GM21529 (cell line): Measurements from ENCODE around the gene SHC2.
"Not testable (repeated sequence)": the region's sequence is repeated elsewhere in the genome, so short reads cannot be mapped to it uniquely, and the experiment has no call there.

Source experiments
- ATAC-seq: cut with Tn5 transposase; IDR thresholded peaks from one replicate; pipeline ENCODE4 v1.9.1; 2021; ENCODE audit not compliant: unreplicated experiment

Gene SHC2

DNA sequence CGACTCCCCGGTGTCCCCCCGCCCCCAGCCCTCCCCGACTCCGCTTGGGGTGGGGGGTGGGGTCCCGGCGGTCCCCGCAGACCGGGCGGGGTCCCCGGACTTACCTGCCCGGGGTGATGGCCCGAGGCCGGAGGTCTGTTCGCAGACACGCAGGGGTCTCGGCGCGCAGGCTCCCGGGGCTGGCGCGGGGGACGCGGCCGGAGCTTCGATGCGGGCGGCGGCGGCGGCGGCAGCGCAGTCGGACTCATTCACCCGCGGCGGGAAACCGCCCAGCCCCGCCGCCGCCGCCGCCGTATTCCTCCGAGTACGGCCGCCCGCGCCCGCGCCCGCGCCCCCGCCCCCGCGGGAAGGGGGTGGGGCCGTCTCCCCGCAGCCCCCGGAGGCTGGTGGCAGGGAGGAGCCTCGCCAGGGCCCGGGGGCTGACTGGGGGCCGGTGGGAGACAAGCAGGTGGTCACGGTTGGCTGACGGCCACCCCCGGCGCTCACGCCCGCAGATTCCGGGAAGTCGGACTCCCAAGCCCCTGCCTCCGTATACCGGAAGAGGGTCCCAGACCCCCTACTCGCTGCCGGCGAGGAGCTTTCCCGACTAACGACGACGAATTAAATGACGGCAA is 51.8 kb downstream of the SHC2 start, which contains the start of gene C2CD4C:
Gene C2CD4C (minus strand): TSS at position 246 of the 614 bp plus-strand sequence. CDS start 786 bp downstream, outside the sequence.
- no peak for ATAC-seq

GRCh38 chr19:408441-408901 is 52.4 kb downstream of the SHC2 start:
- no peak for ATAC-seq

DNA sequence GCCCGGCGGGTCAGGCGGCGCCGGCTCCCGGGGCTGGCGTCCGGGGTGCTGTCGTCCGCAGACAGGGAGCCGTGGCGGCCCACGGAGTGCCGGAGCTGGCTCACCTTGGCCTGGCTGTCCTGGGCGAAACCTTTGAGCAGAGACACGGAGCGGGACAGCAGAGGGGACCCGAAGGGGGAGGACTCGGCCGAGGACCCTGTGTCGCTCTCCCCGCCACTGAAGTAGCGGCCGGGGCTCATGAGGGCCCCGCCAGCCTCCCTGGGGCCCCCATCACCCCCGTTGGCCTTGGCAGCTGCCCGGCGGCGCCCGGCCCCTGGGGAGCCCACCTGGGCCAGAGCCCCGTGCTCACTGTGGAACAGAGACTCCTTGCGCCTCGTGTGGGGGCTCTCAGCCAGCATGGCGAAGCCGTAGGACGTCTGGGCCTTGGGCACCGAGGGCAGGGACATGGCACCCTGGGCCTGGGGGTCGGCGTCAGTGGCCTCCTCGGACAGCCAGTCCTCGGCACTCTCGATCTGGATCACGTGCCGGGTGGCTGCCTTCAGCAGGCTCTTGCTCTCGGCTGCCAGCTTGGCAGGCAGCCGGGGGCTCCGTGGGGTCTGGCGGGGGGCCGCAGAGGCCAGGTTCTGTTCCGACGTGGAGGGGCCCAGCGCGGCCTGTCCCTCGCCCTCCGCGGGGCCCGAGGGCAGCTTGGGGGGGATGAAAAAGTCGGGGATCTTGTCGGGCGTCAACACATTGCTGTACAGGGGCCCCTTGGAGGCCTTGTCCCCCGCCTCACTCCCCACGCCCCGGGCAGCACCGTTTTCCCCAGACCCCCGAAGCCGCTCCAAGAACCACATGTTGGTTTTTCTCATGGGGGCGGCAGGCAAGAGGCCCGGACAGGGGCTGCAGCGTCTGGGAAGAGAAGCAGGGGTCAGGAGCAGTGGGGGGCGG is 53.1 kb downstream of the SHC2 start:
- no peak for ATAC-seq

GRCh38 chr19:406971-407510 is 53.8 kb downstream of the SHC2 start:
- ATAC-seq: no peak

- ATAC-seq: no peak
These were observed 54.6 kb downstream of the SHC2 start for GRCh38 chr19:406135-406781.

- no peak for ATAC-seq
These were observed 55.5 kb downstream of the SHC2 start for GRCh38 chr19:405121-405965.

DNA sequence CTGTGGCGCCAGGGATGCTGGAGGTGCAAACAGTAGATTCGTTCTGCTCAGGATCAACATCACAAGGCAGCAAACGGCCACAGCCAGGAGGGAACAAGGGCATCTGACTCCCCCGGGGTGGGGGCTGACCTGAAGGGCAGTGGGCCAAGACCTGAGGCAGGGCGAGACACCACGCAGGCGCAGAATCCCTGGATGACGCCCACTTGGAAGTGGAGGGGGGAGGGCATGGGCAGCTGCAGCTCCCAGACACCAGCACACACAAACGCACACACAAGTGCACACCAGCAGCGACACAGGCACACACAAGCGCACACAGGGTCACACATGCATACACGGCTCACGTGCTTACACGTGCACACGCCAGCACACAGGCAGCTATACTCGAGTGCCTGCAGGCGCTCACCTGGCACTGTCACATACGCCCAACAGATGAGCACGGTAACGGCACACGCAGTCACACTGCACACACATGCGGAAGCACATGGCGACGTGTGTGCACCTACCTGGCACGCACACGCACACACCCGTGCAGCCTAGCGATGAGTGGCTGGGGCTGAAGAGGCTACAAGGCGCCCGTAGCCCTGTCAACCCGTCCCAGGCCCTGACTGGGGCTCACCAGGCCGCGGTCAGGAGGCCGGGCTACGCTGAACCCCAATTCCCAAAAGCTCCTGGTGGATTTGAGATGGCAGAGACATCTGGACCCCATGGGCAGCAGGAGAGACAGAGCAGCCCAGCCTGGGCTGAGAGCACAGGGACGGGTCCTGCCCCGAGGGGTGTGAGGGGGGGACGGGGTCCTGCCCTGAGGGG is 57.4 kb downstream of the SHC2 start:
- ATAC-seq: no peak

GRCh38 chr19:402786-403185 is 58.0 kb downstream of the SHC2 start:
- no peak for ATAC-seq

- ATAC-seq: no peak
These were observed 58.8 kb downstream of the SHC2 start for GRCh38 chr19:401866-402511.

DNA sequence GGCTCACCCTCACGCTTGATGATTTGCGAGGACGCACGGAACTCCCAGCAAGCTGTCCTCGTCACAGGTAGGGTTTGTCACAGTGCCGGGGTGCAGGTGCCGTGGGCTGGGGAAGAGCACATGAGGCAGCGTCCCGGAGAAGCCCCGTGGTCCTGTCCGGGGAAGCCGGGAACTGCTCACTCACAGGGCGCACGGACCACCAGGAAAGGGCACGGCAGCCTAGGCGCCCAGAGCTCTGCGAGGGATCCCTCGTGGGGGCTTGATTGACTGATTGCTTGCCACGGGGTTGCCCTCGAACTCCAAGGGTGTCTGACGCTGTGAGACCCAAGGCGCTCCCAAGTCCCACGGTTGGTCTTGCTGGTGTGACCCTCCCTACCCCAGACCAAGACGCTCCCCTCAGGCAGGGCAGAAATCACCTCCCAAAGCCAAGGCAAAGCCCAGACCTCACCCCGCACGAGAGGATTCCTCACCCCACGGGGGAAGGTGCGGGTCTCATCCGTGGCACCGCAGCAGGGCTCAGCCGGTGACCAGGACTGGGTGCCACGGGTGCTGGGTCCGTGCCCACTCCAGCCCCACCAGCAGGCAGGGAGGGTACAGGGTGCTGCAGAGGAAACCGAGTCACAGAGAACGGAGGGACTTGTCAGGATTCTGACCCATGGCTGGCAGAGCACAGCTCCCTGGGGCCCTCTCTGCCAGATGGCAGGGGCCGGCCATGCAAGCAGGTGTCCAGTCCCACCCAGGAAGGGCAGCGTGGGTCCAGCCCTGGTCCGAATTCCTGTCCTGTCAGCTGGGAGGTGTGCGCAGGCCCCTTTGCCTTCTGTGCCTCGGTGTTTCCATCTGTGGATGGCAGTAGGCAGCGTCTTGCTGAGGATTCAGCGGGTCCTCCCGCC is 59.6 kb downstream of the SHC2 start:
- no peak for ATAC-seq

DNA sequence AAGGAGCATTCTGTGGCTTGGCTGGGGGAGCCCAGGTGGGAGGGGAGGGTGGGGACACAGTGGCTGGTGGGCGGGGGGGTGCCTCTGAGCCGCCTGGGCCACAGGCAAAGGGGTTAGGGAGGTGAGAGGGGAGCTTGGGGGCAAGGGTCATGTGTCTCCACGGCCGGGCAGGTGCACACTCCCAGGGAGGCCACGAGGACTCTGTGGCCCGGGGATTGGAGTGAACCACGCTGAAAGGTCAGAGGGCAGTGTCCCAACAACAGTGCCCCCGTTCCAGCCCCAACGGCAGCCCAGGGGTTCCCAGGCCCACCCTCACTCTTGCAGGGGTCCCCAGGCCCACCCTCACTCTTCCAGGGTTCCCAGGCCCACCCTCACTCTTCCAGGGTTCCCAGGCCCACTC is 61.5 kb downstream of the SHC2 start:
- no peak for ATAC-seq

DNA sequence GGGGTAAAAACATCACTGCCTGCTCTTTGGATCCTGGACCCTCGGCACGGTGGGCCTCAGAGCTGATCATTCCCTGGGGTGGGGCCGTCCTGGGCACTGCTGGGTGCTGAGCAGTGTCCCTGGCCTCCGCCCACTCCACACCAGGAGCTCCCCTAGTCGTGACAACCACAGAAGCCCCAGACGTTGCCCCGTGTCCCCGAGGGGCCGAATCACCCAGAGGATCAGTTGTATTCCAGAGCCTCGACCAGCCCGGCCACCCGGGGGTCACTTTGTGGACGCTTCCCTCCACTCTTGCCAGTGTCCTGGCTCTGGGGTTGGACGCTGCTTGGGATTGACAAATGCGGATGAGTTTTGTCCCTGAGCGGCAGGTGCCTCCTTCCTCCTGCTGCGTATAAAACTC is 62.1 kb downstream of the SHC2 start:
- no peak for ATAC-seq

- no peak for ATAC-seq
These were observed 62.7 kb downstream of the SHC2 start for GRCh38 chr19:397941-398706.

GRCh38 chr19:397321-397720 is 63.5 kb downstream of the SHC2 start:
- no peak for ATAC-seq

DNA sequence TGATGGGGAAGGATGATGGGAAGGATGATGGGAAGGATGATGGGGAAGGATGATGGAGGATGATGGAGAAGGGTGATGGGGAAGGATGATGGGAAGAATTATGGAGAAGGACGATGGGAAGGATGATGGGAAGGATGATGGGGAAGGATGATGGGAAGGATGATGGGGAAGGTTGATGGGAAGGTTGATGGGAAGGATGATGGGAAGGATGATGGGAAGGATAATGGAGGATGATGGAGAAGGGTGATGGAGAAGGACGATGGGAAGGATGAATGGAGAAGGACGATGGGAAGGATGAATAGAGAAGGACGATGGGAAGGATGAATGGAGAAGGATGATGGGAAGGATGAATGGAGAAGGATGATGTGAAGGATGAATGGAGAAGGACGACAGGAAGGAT is 65.4 kb downstream of the SHC2 start:
- ATAC-seq: no peak

- ATAC-seq: not testable (repeated sequence)
These were observed 66.0 kb downstream of the SHC2 start for GRCh38 chr19:394857-395256.

- not testable (repeated sequence) for ATAC-seq
These were observed 67.3 kb downstream of the SHC2 start for GRCh38 chr19:393560-393959.
